K562 (cell line): ENCODE results near the gene RASSF10. TPM values are rescaled to one million over a fixed set of nuclear protein-coding genes. Genes with fewer than 3 reads are reported as not detected.

Experiments used
- ATAC-seq: fragments of 200-7000 bp; cut with Tn5 transposase; 3 replicates; pipeline ENCODE4 v1.9.1; 2020; ENCODE audit warnings: moderate library complexity
- BruUV-seq: library from RNA; stranded (reverse); fragments of 400-500 nt; replicated peaks from 2 replicates; lab custom pipeline; 2021; lab: Mats Ljungman, UMichigan
- CTCF ChIA-PET: fragments of 300-600 bp; formaldehyde crosslinking; extraction: SDS; loops from one replicate; lab custom pipeline; 2021; ENCODE audit warnings: low intra/inter-chr PET ratio; lab: Yijun Ruan, JAX
- POLR2A ChIA-PET: fragments of 300-600, 350-650 bp; sonication (Branson Sonifier 250); formaldehyde crosslinking; extraction: SDS; loops from one replicate; lab custom pipeline; 2021; ENCODE audit warnings: antibody characterized with exemption, inconsistent platforms; lab: Yijun Ruan, JAX
- DNase-seq, 4 experiments: peaks; one replicate each; pipeline versions ENCODE4 v3.0.0 to v3.0.0-alpha.2; 2011 to 2018; ENCODE audit warnings: low spot score in 3 of 4, mixed read lengths in 3 of 4; ENCODE audit errors: extremely low read depth in 1 of 4
- FAIRE-seq: peaks from 2 replicates; lab custom pipeline; 2011; peaks lifted over from hg19 to GRCh38; lab: Jason Lieb, UNC
- H2AFZ ChIP-seq: 2 replicates; pipeline ENCODE4 v1.6.0; 2011; ENCODE audit warnings: low read depth, low read length, control low read depth, inconsistent platforms
- H3K27ac ChIP-seq: fragments of 200-600 bp; 3 replicates; pipeline ENCODE4 v1.8.0; 2011; ENCODE audit warnings: low read depth, mild to moderate bottlenecking, control low read depth, inconsistent platforms, low read length, moderate library complexity, mixed read lengths; ENCODE audit errors: extremely low read depth
- H3K27me3 ChIP-seq, 2 experiments: fragments of 300-600 bp in 1 of 2; 2 replicates in 1 of 2; 3 replicates in 1 of 2; pipeline versions ENCODE4 v1.6.0 to v1.8.0; 2011; ENCODE audit warnings: inconsistent platforms in 2 of 2, low read length in 2 of 2, mild to moderate bottlenecking in 1 of 2, mixed read lengths in 1 of 2, moderate library complexity in 1 of 2; ENCODE audit not compliant: control insufficient read depth in 2 of 2, insufficient read depth in 2 of 2
- H3K36me3 ChIP-seq: fragments of 300-600 bp; 3 replicates; pipeline ENCODE4 v1.8.0; 2011; ENCODE audit warnings: mild to moderate bottlenecking, low read length, inconsistent platforms; ENCODE audit not compliant: control insufficient read depth, insufficient read depth
- H3K4me1 ChIP-seq, 2 experiments: fragments of 200-600 bp in 1 of 2; replicated peaks in 1 of 2; 2 replicates in 1 of 2; 3 replicates in 1 of 2; pipeline versions ENCODE4 v1.5.1 to v1.8.0; 2011; ENCODE audit warnings: inconsistent platforms in 2 of 2, low read length in 2 of 2, mild to moderate bottlenecking in 1 of 2, mixed read lengths in 1 of 2, moderate library complexity in 1 of 2; ENCODE audit not compliant: control insufficient read depth in 2 of 2, insufficient read depth in 2 of 2
- H3K4me2 ChIP-seq: 2 replicates; pipeline ENCODE4 v1.6.1; 2011; ENCODE audit warnings: low read length, control low read depth, inconsistent platforms, mixed read lengths; ENCODE audit not compliant: insufficient read depth
- H3K4me3 ChIP-seq: fragments of 200-600 bp; sonication (generic), shearing (Covaris generic); 2 replicates; pipeline ENCODE4 v1.5.1; 2016; ENCODE audit warnings: control low read depth, inconsistent platforms
- H3K79me2 ChIP-seq: fragments of 200-600 bp; 3 replicates; pipeline ENCODE4 v1.8.0; 2011; ENCODE audit warnings: low read length, inconsistent platforms; ENCODE audit not compliant: control insufficient read depth, insufficient read depth
- H3K9ac ChIP-seq, 2 experiments: 2 replicates each; pipeline versions ENCODE4 v1.6.0 to v1.6.1; 2011; ENCODE audit warnings: low read depth in 2 of 2, low read length in 2 of 2, control low read depth in 1 of 2, inconsistent platforms in 1 of 2, mild to moderate bottlenecking in 1 of 2, mixed read lengths in 1 of 2; ENCODE audit not compliant: insufficient read depth in 1 of 2
- H3K9me1 ChIP-seq: one replicate; pipeline ENCODE4 v1.6.0; 2011; ENCODE audit warnings: inconsistent platforms, mild to moderate bottlenecking, low read length, moderate library complexity; ENCODE audit not compliant: control insufficient read depth, insufficient read depth
- H3K9me3 ChIP-seq: replicated peaks from 2 replicates; pipeline ENCODE4 v1.5.1; 2011; ENCODE audit warnings: low read depth, low read length, inconsistent platforms; ENCODE audit not compliant: control insufficient read depth, insufficient read depth
- H4K20me1 ChIP-seq: replicated peaks from 2 replicates; pipeline ENCODE4 v1.6.1; 2011; ENCODE audit warnings: low read length, inconsistent platforms, mixed read lengths; ENCODE audit not compliant: control insufficient read depth, insufficient read depth
- CAMTA2 ChIP-seq: fragments of 250-450 bp; sonication (Bioruptor Pico); conservative IDR thresholded peaks from 2 replicates; pipeline ENCODE4 v1.5.1; 2022
- CBX1 ChIP-seq: sonication (generic); IDR thresholded peaks from 2 replicates; pipeline ENCODE4 v1.6.1; 2016; ENCODE audit warnings: antibody characterized with exemption, low read depth, mild to moderate bottlenecking
- CBX8 ChIP-seq: fragments of 200-600 bp; sonication (generic); IDR thresholded peaks from 2 replicates; pipeline ENCODE4 v1.6.1; 2012; ENCODE audit warnings: borderline replicate concordance, mixed run types, low read depth, mild to moderate bottlenecking, moderate library complexity, mixed read lengths, low read length, control low read depth, inconsistent platforms; ENCODE audit not compliant: poor library complexity, severe bottlenecking; ENCODE audit errors: extremely low read depth
- MEF2D ChIP-seq: conservative IDR thresholded peaks from 2 replicates; pipeline ENCODE4 v1.6.1; 2016; ENCODE audit warnings: low read depth, missing genetic modification characterization, missing compliant biosample characterization
- SMARCB1 ChIP-seq: IDR thresholded peaks from 2 replicates; pipeline ENCODE4 v1.6.1; 2011; ENCODE audit warnings: improper control_type of control experiment, low read depth; ENCODE audit not compliant: insufficient read length
- ZNF12 ChIP-seq: sonication (generic); formaldehyde crosslinking; IDR thresholded peaks from 2 replicates; pipeline ENCODE4 v1.4.0; 2020; ENCODE audit warnings: mild to moderate bottlenecking, missing genetic modification reagents
- WGBS: fragments of 100-300 bp; shearing (Covaris generic); methylation state at CpG from one replicate; pipeline ENCODE4 v1.1.6; 2016; ENCODE audit warnings: low coverage, mixed read lengths; ENCODE audit not compliant: insufficient coverage; ENCODE audit errors: missing lambda C conversion rate; 5-methylcytosine and 5-hydroxymethylcytosine counted together
- in situ Hi-C: fragments of 300-500 bp; cut with MboI; formaldehyde crosslinking; loops from 4 replicates; pipeline ENCODE4 v1.15.0; 2018; ENCODE audit warnings: inconsistent platforms, mixed read lengths
- intact Hi-C: fragments of 100-400 bp; cut with micrococcal nuclease; formaldehyde crosslinking; loops from 2 replicates; pipeline ENCODE4 v1.14.2; 2022
- polyA plus RNA-seq, 8 experiments: library from polyadenylated mRNA; depleted of rRNA in 4 of 8; stranded (reverse) in 5 of 8; unstranded in 3 of 8; fragments of >200 nt; fragmentation: Nextera tagmentation in 2 of 8; fragmentation: Illumina TruSeq in 1 of 8; extraction: Ambion mirVana in 2 of 8; extraction: Trizol in 1 of 8; gene quantifications; 2 replicates each; pipeline versions ENCODE4 v1.2.1 to v1.2.3, GENCODE V29; 2011 to 2014; ENCODE audit warnings: inconsistent platforms in 1 of 8, missing spikeins in 1 of 8
- total RNA-seq, 7 experiments: library from RNA; depleted of rRNA in 6 of 7; stranded (reverse); fragments of >200 nt in 6 of 7; fragmentation: Illumina TruSeq in 2 of 7; extraction: Trizol in 2 of 7; gene quantifications; 2 replicates each; pipeline versions ENCODE4 v1.2.1 to v1.2.3, GENCODE V29; 2011 to 2021; ENCODE audit warnings: low replicate concordance in 1 of 7
- TF ChIP-seq, protein P1 (sequence below): fragments of 200-800 bp; sonication (Bioruptor generic); IDR thresholded peaks from 2 replicates; pipeline ENCODE4 v1.6.1; 2016; ENCODE audit warnings: missing genetic modification characterization, missing compliant biosample characterization
- TF ChIP-seq, protein P2 (sequence below), 2 experiments: IDR thresholded peaks in 1 of 2; conservative IDR thresholded peaks in 1 of 2; 2 replicates each; pipeline ENCODE4 v1.6.1; 2016; ENCODE audit warnings: low read depth in 2 of 2, mild to moderate bottlenecking in 1 of 2, missing compliant biosample characterization in 1 of 2, missing genetic modification characterization in 1 of 2, moderate library complexity in 1 of 2
- TF ChIP-seq, protein P3 (sequence below): fragments of 250-450 bp; sonication (Bioruptor Pico); IDR thresholded peaks from 2 replicates; pipeline ENCODE4 v1.4.0; 2020; ENCODE audit warnings: mild to moderate bottlenecking, moderate library complexity

Gene RASSF10
- total and polyA plus RNA-seq, 9 of the 15 experiments (the other 6 are each of a cell fraction or from before 2014, with no cell fraction given), result not detected

GRCh38 chr11:13036235-13036634 lies 27.1 kb downstream of the RASSF10 start (continued):
- TF ChIP-seq, protein P1, sequence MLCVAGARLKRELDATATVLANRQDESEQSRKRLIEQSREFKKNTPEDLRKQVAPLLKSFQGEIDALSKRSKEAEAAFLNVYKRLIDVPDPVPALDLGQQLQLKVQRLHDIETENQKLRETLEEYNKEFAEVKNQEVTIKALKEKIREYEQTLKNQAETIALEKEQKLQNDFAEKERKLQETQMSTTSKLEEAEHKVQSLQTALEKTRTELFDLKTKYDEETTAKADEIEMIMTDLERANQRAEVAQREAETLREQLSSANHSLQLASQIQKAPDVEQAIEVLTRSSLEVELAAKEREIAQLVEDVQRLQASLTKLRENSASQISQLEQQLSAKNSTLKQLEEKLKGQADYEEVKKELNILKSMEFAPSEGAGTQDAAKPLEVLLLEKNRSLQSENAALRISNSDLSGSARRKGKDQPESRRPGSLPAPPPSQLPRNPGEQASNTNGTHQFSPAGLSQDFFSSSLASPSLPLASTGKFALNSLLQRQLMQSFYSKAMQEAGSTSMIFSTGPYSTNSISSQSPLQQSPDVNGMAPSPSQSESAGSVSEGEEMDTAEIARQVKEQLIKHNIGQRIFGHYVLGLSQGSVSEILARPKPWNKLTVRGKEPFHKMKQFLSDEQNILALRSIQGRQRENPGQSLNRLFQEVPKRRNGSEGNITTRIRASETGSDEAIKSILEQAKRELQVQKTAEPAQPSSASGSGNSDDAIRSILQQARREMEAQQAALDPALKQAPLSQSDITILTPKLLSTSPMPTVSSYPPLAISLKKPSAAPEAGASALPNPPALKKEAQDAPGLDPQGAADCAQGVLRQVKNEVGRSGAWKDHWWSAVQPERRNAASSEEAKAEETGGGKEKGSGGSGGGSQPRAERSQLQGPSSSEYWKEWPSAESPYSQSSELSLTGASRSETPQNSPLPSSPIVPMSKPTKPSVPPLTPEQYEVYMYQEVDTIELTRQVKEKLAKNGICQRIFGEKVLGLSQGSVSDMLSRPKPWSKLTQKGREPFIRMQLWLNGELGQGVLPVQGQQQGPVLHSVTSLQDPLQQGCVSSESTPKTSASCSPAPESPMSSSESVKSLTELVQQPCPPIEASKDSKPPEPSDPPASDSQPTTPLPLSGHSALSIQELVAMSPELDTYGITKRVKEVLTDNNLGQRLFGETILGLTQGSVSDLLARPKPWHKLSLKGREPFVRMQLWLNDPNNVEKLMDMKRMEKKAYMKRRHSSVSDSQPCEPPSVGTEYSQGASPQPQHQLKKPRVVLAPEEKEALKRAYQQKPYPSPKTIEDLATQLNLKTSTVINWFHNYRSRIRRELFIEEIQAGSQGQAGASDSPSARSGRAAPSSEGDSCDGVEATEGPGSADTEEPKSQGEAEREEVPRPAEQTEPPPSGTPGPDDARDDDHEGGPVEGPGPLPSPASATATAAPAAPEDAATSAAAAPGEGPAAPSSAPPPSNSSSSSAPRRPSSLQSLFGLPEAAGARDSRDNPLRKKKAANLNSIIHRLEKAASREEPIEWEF, result no peak
- no peak for TF ChIP-seq CBX1
- TF ChIP-seq, all 486 proteins: peak for 0

DNA sequence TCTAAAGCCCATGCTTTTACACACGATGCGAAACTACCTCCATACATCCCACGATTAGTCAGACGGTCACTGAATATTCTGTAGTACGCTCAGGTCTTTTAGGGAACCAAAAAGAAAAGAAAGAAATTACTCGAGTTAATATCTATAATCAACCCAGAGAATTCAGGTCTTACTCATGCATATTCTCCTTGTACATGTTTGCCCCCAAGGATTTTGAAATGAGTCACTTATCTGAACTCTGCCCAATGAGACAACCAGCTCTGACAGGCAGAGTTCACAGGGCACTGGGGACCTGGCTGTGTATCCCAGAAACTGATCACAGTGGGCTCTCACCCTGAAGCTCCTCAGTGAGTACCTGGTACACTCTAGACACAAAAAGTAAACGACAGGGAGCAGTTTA lies 29.2 kb downstream of the RASSF10 start:
- Histone ChIP-seq H3K27me3 (peaks cover 6 to 14% of the 10 kb centered on the region in 2 experiments; a peak in 3 of 5 replicates), H3K4me2 (no peak overlapping the region), H3K79me2 (no peaks in the 10 kb centered on the region), H3K9me1 (no peaks in the 10 kb centered on the region), H3K36me3 (no peaks in the 10 kb centered on the region), H4K20me1 (no peaks in the 10 kb centered on the region; the same call in 1 of the 2 replicates), H3K9ac (no peak overlapping the region), H3K4me3 (no peak overlapping the region), H2AFZ (no peak overlapping the region), H3K27ac (no peak overlapping the region), H3K9me3 (no peaks in the 10 kb centered on the region), H3K4me1 (no peaks in the 10 kb centered on the region)
- in situ Hi-C loops, result no loop called here
- FAIRE-seq (no peak), DNase-seq (no peak), ATAC-seq (no peak; the same call in 2 of the 3 replicates)
- CTCF ChIA-PET, result no interaction called here
- intact Hi-C loops, result no loop called here
- no TSS peak for BruUV-seq
- 18% methylated on average over 7 of the region's 7 CpGs for WGBS
- POLR2A ChIA-PET, result interaction anchor here (0.7 kb wide), 1 partner anchor 931 kb away, joined by 3 read pairs; no protein-coding TSS in a partner anchor
- TF ChIP-seq CAMTA2 (CRISPR knock-in tag) (no peak), CBX8 (no peak), ZNF12 (CRISPR knock-in tag) (no peak), SMARCB1 (no peak), MEF2D (tag) (no peak)
- TF ChIP-seq, protein P2, sequence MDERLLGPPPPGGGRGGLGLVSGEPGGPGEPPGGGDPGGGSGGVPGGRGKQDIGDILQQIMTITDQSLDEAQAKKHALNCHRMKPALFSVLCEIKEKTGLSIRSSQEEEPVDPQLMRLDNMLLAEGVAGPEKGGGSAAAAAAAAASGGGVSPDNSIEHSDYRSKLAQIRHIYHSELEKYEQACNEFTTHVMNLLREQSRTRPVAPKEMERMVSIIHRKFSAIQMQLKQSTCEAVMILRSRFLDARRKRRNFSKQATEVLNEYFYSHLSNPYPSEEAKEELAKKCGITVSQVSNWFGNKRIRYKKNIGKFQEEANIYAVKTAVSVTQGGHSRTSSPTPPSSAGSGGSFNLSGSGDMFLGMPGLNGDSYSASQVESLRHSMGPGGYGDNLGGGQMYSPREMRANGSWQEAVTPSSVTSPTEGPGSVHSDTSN (CRISPR knock-in tag; IDR thresholded peaks at IDR 0.05; ENCODE audit: low read depth), result no peak
- TF ChIP-seq, protein P2 (tag; conservative IDR thresholded peaks at IDR 0.05; ENCODE audit: low read depth), result no peak
- TF ChIP-seq, protein P3, sequence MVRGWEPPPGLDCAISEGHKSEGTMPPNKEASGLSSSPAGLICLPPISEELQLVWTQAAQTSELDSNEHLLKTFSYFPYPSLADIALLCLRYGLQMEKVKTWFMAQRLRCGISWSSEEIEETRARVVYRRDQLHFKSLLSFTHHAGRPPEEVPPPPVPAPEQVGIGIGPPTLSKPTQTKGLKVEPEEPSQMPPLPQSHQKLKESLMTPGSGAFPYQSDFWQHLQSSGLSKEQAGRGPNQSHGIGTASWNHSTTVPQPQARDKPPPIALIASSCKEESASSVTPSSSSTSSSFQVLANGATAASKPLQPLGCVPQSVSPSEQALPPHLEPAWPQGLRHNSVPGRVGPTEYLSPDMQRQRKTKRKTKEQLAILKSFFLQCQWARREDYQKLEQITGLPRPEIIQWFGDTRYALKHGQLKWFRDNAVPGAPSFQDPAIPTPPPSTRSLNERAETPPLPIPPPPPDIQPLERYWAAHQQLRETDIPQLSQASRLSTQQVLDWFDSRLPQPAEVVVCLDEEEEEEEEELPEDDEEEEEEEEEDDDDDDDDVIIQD (CRISPR knock-in tag), result no peak
